HG02571 (cell line): ENCODE results near the gene TLCD5.

Source experiments
- ATAC-seq: cut with Tn5 transposase; IDR thresholded peaks from one replicate; pipeline ENCODE4 v1.9.1; 2021; ENCODE audit warnings: mild to moderate bottlenecking, moderate library complexity; ENCODE audit not compliant: unreplicated experiment

Gene TLCD5

GRCh38 chr11:120306519-120307242 is 18.4 kb upstream of the TLCD5 start:
- ATAC-seq = no peak

GRCh38 chr11:120307476-120307875 is 17.6 kb upstream of the TLCD5 start:
- ATAC-seq = no peak

GRCh38 chr11:120308081-120308480 is 17.0 kb upstream of the TLCD5 start:
- no peak for ATAC-seq

GRCh38 chr11:120310870-120311269 is 14.2 kb upstream of the TLCD5 start:
- ATAC-seq = no peak

GRCh38 chr11:120314861-120315260 is 10.2 kb upstream of the TLCD5 start:
- ATAC-seq = no peak

- ATAC-seq = no peak
These were observed 8.0 kb upstream of the TLCD5 start for GRCh38 chr11:120316880-120317688.

GRCh38 chr11:120317689-120318480 is 7.2 kb upstream of the TLCD5 start:
- ATAC-seq = no peak

GRCh38 chr11:120318906-120319305 is 6.2 kb upstream of the TLCD5 start:
- ATAC-seq = no peak

- no peak for ATAC-seq
These were observed 1.1 kb downstream of the TLCD5 start for GRCh38 chr11:120326228-120326627.

- ATAC-seq = no peak
These were observed 1.8 kb downstream of the TLCD5 start for GRCh38 chr11:120326845-120327281.

- ATAC-seq = no peak
These were observed 2.2 kb downstream of the TLCD5 start for GRCh38 chr11:120327311-120327710.

- no peak for ATAC-seq
These were observed 4.5 kb downstream of the TLCD5 start for GRCh38 chr11:120329556-120329955.

GRCh38 chr11:120330045-120330444 is 4.9 kb downstream of the TLCD5 start:
- ATAC-seq = no peak

GRCh38 chr11:120331301-120331996 is 6.3 kb downstream of the TLCD5 start:
- ATAC-seq = no peak

GRCh38 chr11:120332822-120333716 is 8.0 kb downstream of the TLCD5 start:
- ATAC-seq = no peak

- no peak for ATAC-seq
These were observed 8.7 kb downstream of the TLCD5 start for GRCh38 chr11:120333801-120334200.

GRCh38 chr11:120334332-120334731 is 9.2 kb downstream of the TLCD5 start:
- no peak for ATAC-seq

- ATAC-seq = no peak
These were observed 9.9 kb downstream of the TLCD5 start for GRCh38 chr11:120334894-120335462.

GRCh38 chr11:120335556-120335907 is 10.4 kb downstream of the TLCD5 start:
- peak; percentile 24 for ATAC-seq
